ENCODE results near the gene TBL1Y. TPM values are rescaled to one million over a fixed set of nuclear protein-coding genes. Genes with fewer than 3 reads are reported as not detected.

Gene TBL1Y
- total RNA-seq, 3 donors from 2014 or later = 0.20 to 0.25 TPM; not detected in 1

DNA sequence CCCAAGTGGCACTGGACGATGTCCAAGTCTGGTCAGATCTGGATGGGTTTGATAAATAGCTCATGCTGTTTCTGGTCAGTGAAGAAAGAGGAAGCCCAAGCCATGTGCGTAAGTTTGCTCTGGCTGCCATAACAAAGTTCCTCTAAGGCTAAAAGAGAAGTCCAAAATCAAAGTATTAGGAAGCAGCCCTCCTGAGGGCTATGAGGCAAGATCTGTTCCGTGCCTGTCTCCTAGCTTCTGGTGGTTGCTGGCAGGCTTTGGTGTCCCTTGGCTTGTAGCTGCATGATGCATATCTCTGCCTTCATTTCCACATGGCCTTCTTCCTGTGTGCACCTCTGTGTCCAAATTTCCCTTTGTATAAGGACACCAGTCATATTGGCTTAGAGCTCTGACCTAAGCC lies 81.5 kb downstream of the TBL1Y start:
- TF ChIP-seq, protein P1, sequence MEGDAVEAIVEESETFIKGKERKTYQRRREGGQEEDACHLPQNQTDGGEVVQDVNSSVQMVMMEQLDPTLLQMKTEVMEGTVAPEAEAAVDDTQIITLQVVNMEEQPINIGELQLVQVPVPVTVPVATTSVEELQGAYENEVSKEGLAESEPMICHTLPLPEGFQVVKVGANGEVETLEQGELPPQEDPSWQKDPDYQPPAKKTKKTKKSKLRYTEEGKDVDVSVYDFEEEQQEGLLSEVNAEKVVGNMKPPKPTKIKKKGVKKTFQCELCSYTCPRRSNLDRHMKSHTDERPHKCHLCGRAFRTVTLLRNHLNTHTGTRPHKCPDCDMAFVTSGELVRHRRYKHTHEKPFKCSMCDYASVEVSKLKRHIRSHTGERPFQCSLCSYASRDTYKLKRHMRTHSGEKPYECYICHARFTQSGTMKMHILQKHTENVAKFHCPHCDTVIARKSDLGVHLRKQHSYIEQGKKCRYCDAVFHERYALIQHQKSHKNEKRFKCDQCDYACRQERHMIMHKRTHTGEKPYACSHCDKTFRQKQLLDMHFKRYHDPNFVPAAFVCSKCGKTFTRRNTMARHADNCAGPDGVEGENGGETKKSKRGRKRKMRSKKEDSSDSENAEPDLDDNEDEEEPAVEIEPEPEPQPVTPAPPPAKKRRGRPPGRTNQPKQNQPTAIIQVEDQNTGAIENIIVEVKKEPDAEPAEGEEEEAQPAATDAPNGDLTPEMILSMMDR (IDR thresholded peaks at IDR 0.05) = no peak

DNA sequence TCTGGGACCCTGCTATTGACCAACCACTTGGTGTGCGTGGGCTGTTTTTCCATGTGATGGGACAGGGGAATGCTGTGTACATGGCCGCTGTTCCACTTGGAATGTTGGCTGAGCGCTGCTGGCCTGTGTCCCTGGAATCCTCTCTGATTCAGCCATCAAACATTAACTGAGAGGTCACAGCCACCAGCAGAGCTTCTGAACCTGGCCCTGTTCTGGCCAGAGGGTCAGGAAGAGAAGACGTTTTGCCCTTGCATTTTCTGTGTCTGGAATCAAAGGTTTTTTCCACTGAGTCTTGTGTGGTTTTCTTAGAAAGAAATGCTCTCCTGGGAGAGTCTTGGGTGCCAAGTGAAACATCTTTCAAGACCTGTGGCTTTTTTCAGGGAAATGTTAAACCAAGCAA lies 85.5 kb downstream of the TBL1Y start:
- no peak for DNase-seq
- Histone ChIP-seq H3K36me3 (ENCODE audit: low read depth) (no peaks in the 10 kb centered on the region), H3K4me3 (no peak overlapping the region), H3K4me1 (ENCODE audit: low read depth) (no peaks in the 10 kb centered on the region), H3K9me3 (no peaks in the 10 kb centered on the region)
- TF ChIP-seq, protein P1 (IDR thresholded peaks at IDR 0.05) = no peak
- intact Hi-C loops (cut with DNase I, micrococcal nuclease) = no loop called here
- ATAC-seq = no peak

More for the DNA sequence above, 81.5 kb downstream of the TBL1Y start:
- Histone ChIP-seq H3K9me3 (no peaks in the 10 kb centered on the region), H3K36me3 (ENCODE audit: low read depth) (no peaks in the 10 kb centered on the region), H3K4me1 (ENCODE audit: low read depth) (no peaks in the 10 kb centered on the region), H3K4me3 (no peak overlapping the region)
- DNase-seq (no peak), ATAC-seq (no peak)
- intact Hi-C loops (cut with DNase I, micrococcal nuclease) = no loop called here

DNA sequence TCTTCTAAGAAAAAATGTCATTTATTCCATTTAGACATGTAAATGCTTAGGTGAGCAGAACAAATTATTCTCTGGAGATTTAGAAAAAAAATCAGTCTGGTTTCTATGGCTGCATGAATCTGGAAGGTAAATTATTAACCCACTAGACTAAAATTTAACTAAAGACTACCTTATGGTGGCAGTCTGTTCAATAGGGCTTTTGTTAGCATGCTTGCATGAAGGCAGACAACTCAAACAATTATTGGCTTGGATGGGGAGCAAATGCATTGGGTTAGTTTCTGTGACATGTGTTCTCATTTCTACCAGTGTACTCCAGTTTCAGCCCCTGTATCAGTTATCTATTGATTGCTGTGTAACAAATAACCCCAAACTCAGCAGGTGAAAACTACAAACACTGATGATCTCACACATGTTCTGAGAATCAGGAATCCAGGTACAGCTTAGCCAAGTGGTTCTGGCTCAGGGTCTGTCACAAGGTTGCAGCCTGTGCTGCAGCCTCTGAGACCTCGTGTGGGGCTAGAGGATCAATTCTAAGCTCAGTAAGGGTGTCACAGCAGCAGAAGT lies 87.1 kb downstream of the TBL1Y start:
- no peak overlapping the region for H3K4me3 ChIP-seq
- DNase-seq = no peak
- no peaks in the 10 kb centered on the region for H3K9me3 ChIP-seq
- intact Hi-C loops (cut with DNase I, micrococcal nuclease) = no loop called here
- TF ChIP-seq, protein P1 (IDR thresholded peaks at IDR 0.05) = no peak
- H3K4me1 ChIP-seq (ENCODE audit: low read depth) = no peaks in the 10 kb centered on the region
- ATAC-seq = no peak
- H3K36me3 ChIP-seq (ENCODE audit: low read depth) = no peaks in the 10 kb centered on the region

DNA sequence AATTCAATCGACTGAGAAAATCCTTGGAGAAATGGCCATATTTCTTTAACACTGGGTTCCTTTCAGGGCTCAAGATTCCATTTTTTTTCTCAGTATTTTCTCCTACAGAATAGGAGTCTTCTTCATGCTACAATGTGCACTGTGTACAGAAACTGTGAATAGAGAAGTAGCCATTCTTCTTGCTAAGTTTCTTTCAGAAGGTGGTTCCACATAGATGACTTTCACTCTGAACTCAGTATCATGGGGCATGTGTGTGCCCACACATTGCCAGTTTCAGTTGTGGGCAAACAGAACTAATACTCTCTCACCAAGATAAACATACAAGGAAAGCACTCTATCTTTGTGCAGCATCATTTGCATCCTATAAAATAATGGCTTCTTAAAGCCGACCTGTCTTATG lies 89.4 kb downstream of the TBL1Y start:
- Histone ChIP-seq H3K4me1 (ENCODE audit: low read depth) (no peaks in the 10 kb centered on the region), H3K9me3 (no peaks in the 10 kb centered on the region), H3K4me3 (no peak overlapping the region), H3K36me3 (ENCODE audit: low read depth) (no peaks in the 10 kb centered on the region)
- ATAC-seq (no peak), DNase-seq (no peak)
- TF ChIP-seq, protein P1 (IDR thresholded peaks at IDR 0.05) = no peak
- intact Hi-C loops (cut with DNase I, micrococcal nuclease) = no loop called here

DNA sequence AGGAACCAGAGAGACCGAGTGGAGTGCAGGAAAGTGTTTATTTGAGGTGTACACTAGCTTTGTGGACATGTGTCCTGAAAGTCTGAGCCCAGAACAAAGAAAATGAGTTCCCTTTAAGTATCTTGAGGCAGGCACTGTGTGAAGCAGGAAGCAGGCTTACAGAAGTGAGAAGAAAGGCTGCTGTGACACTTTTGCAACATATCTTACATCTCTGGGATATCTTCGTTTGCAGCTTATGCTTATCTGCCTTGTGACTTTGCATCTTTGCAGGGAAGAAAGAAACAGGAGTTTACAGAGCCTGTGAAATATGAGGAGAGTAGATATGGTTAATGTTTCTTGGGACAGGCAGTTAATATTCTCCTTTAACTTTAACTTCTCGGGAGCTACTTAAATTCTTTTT lies 92.1 kb downstream of the TBL1Y start:
- intact Hi-C loops (cut with DNase I, micrococcal nuclease) = no loop called here
- ATAC-seq (no peak), DNase-seq (no peak)
- TF ChIP-seq, protein P1 (IDR thresholded peaks at IDR 0.05) = no peak
- no peaks in the 10 kb centered on the region for H3K36me3 ChIP-seq (ENCODE audit: low read depth)
- no peaks in the 10 kb centered on the region for H3K4me1 ChIP-seq (ENCODE audit: low read depth)
- H3K9me3 ChIP-seq = no peaks in the 10 kb centered on the region
- no peak overlapping the region for H3K4me3 ChIP-seq

DNA sequence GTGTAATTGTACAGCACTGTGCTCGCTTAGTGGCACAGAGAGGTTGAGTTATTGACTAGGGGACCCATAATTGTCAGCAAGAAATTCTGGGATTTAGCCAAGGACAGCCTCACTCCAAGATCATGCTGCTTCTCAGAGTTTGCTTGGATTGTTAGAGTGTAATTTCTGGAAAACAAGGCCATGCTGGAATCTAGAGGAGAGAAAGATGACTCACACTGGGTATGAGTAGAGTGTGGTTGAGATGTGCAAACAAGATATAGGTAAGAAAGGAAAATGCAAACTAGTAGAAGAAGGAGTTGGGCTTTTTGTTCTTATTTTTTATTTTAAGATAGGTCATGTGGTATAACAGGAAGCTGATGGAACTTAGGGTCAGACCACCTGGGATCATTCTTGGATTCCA lies 97.4 kb downstream of the TBL1Y start:
- Histone ChIP-seq H3K36me3 (ENCODE audit: low read depth) (no peaks in the 10 kb centered on the region), H3K9me3 (no peaks in the 10 kb centered on the region), H3K4me1 (ENCODE audit: low read depth) (no peaks in the 10 kb centered on the region), H3K4me3 (no peak overlapping the region)
- no peak for DNase-seq
- intact Hi-C loops (cut with DNase I, micrococcal nuclease) = no loop called here
- TF ChIP-seq, protein P1 (IDR thresholded peaks at IDR 0.05) = no peak
- ATAC-seq = no peak
